GM19238 (cell line): Measurements from ENCODE around the gene SIGLEC7.

Experiments used
- DNase-seq: peaks from one replicate; pipeline ENCODE4 v3.0.0; 2011; ENCODE audit warnings: low spot score; ENCODE audit not compliant: insufficient read length

SIGLEC7 gene

DNA sequence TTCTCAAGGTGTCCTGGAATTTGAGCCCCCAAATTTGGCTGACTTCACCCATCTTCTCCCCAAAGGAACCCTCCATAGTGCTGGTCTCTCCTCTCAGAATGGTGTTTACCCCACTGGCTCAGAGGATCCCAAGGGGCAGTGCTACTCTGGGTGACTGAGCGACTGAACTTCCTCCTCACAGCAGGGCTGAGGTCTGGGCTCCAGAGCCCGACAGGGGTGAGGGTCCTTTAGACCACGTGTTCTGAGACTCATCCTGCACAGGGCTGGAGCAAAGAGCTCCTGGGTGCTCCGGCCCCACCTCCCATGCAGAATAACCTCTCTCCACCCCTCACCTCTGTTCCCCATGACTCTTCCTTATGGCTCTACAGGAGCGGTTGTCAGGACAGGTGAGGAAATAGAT, 59.6 kb downstream of the SIGLEC7 start:
- no peak for DNase-seq
